GM13976 (cell line): ENCODE data around the gene SLC25A48.
"Not testable (repeated sequence)": the region's sequence is repeated elsewhere in the genome, so short reads cannot be mapped to it uniquely, and the experiment has no call there.

Experiments
- DNase-seq: peaks from one replicate; pipeline ENCODE4 v3.0.0; 2012; ENCODE audit warnings: low spot score
- CTCF ChIP-seq: IDR thresholded peaks from 2 replicates; pipeline ENCODE4 v1.5.1; 2012; ENCODE audit warnings: borderline replicate concordance, mild to moderate bottlenecking; ENCODE audit not compliant: insufficient read depth; ENCODE audit errors: extremely low read depth, missing control alignments, control extremely low read depth
- in situ Hi-C: fragments of 300-500 bp; cut with MboI; formaldehyde crosslinking; loops from one replicate; pipeline ENCODE4 v1.12.0; 2022; ENCODE audit warnings: low sequenced_read_pairs, mixed read lengths, inconsistent platforms; ENCODE audit not compliant: unreplicated experiment

The SLC25A48 gene

GRCh38 chr5:135851186-135851914, 16.9 kb downstream of the SLC25A48 start:
- no peak for TF ChIP-seq CTCF
- in situ Hi-C loops, result no loop called here
- no peak for DNase-seq

GRCh38 chr5:135851915-135852845, 17.7 kb downstream of the SLC25A48 start:
- in situ Hi-C loops, result no loop called here

GRCh38 chr5:135857630-135858311, 23.3 kb downstream of the SLC25A48 start:
- no peak for TF ChIP-seq CTCF
- DNase-seq, result no peak
- in situ Hi-C loops, result no loop called here

More at GRCh38 chr5:135851915-135852845, 17.7 kb downstream of the SLC25A48 start:
- TF ChIP-seq CTCF, result no peak
- DNase-seq, result no peak

- in situ Hi-C loops, DNase-seq: not testable (repeated sequence)
Measured at GRCh38 chr5:135859186-135859585, 24.7 kb downstream of the SLC25A48 start.

- in situ Hi-C loops, result no loop called here
- TF ChIP-seq CTCF, result no peak
- DNase-seq, result no peak
Measured at GRCh38 chr5:135859641-135860040, 25.2 kb downstream of the SLC25A48 start.

GRCh38 chr5:135861641-135862040, 27.2 kb downstream of the SLC25A48 start:
- in situ Hi-C loops, result no loop called here
- TF ChIP-seq CTCF, result no peak

More at GRCh38 chr5:135861641-135862040, 27.2 kb downstream of the SLC25A48 start:
- no peak for DNase-seq
